IMR-90 (cell line): Measurements from ENCODE around the gene MACROD1.

Experiments
- CTCF ChIP-seq: conservative IDR thresholded peaks from 2 replicates; pipeline ENCODE4 v1.5.1; 2012; ENCODE audit warnings: mild to moderate bottlenecking, low read depth, low read length, improper control_type of control experiment
- POLR2A ChIP-seq: IDR thresholded peaks from 2 replicates; pipeline ENCODE4 v1.6.1; 2012; ENCODE audit warnings: mild to moderate bottlenecking, low read depth, low read length
- TF ChIP-seq, protein P1 (sequence below): fragments of 150-350 bp; IDR thresholded peaks from 2 replicates; pipeline ENCODE4 v1.6.1; 2017; ENCODE audit warnings: mild to moderate bottlenecking, antibody characterized with exemption, low read length, low read depth

DNA sequence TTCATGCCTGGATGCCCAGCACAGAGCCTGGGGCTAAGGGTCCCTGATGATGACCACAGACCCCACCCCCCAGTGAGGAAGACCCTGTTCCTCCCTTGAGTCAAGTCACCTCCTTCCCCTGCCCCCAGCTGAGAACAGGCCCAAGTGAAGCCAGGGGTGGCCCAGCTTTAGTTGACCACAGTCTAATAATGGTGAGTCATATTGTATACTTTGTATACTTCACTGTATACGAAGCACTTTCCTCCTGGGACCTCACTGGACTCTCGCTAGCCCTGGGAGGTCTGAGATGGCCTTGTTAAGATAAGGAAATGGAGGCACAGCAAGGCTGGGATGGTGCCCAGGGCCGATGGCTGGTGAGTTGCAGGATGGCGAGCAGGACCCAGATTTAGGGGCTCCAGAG lies 133.9 kb downstream of the MACROD1 start:
- TF ChIP-seq CTCF (no peak), POLR2A (no peak)
- TF ChIP-seq, protein P1, sequence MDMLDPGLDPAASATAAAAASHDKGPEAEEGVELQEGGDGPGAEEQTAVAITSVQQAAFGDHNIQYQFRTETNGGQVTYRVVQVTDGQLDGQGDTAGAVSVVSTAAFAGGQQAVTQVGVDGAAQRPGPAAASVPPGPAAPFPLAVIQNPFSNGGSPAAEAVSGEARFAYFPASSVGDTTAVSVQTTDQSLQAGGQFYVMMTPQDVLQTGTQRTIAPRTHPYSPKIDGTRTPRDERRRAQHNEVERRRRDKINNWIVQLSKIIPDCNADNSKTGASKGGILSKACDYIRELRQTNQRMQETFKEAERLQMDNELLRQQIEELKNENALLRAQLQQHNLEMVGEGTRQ, result no peak
